H9 (cell line): ENCODE results near the gene ISCA1. TPM values are rescaled to one million over a fixed set of nuclear protein-coding genes. Genes with fewer than 3 reads are reported as not detected.

Experiments used
- DNase-seq: peaks from one replicate; pipeline ENCODE4 v3.0.0-alpha.2; 2017
- H2AFZ ChIP-seq: one replicate; pipeline ENCODE4 v1.6.1; 2013; ENCODE audit warnings: mild to moderate bottlenecking, low read length, control low read depth, moderate library complexity
- H2AK5ac ChIP-seq: 2 replicates; pipeline ENCODE4 v1.6.1; 2013; ENCODE audit warnings: low read length, control low read depth, mixed read lengths; ENCODE audit not compliant: insufficient read length
- H2BK120ac ChIP-seq: one replicate; pipeline ENCODE4 v1.6.1; 2013; ENCODE audit warnings: low read depth, mild to moderate bottlenecking, low read length, control low read depth, inconsistent platforms; ENCODE audit not compliant: poor library complexity, severe bottlenecking
- H2BK12ac ChIP-seq: 2 replicates; pipeline ENCODE4 v1.6.1; 2013; ENCODE audit warnings: low read length, control low read depth, mixed read lengths, low read depth; ENCODE audit not compliant: insufficient read length
- H2BK15ac ChIP-seq: 2 replicates; pipeline ENCODE4 v1.6.1; 2013; ENCODE audit warnings: low read depth, low read length, control low read depth
- H2BK20ac ChIP-seq: one replicate; pipeline ENCODE4 v1.6.1; 2013; ENCODE audit warnings: low read depth, mild to moderate bottlenecking, low read length, control low read depth, inconsistent platforms; ENCODE audit not compliant: poor library complexity, severe bottlenecking
- H2BK5ac ChIP-seq: 2 replicates; pipeline ENCODE4 v1.6.1; 2013; ENCODE audit warnings: low read length, control low read depth, mixed read lengths; ENCODE audit not compliant: insufficient read length
- H3K14ac ChIP-seq: 2 replicates; pipeline ENCODE4 v1.6.1; 2013; ENCODE audit warnings: low read length, control low read depth; ENCODE audit not compliant: insufficient read depth
- H3K18ac ChIP-seq: 2 replicates; pipeline ENCODE4 v1.6.1; 2013; ENCODE audit warnings: low read depth, mild to moderate bottlenecking, mixed read lengths, low read length, control low read depth; ENCODE audit not compliant: insufficient read length
- H3K23ac ChIP-seq: 2 replicates; pipeline ENCODE4 v1.6.1; 2013; ENCODE audit warnings: low read length, control low read depth, mixed read lengths, low read depth; ENCODE audit not compliant: insufficient read length
- H3K23me2 ChIP-seq: 2 replicates; pipeline ENCODE4 v1.6.1; 2013; ENCODE audit warnings: low read depth, mild to moderate bottlenecking, mixed read lengths, low read length, control low read depth; ENCODE audit not compliant: insufficient read length, poor library complexity, severe bottlenecking
- H3K27ac ChIP-seq: 2 replicates; pipeline ENCODE4 v1.5.1; 2013; ENCODE audit warnings: low read length, control low read depth, mixed read lengths, low read depth; ENCODE audit not compliant: insufficient read length
- H3K27me3 ChIP-seq: 2 replicates; pipeline ENCODE4 v1.6.1; 2013; ENCODE audit warnings: low read length, control low read depth, inconsistent platforms; ENCODE audit not compliant: insufficient read depth
- H3K4ac ChIP-seq: 2 replicates; pipeline ENCODE4 v1.6.1; 2013; ENCODE audit warnings: low read depth, mild to moderate bottlenecking, control low read depth, inconsistent platforms, low read length, moderate library complexity
- H3K4me1 ChIP-seq: 2 replicates; pipeline ENCODE4 v1.6.1; 2013; ENCODE audit warnings: low read length, control low read depth, inconsistent platforms; ENCODE audit not compliant: insufficient read depth
- H3K4me2 ChIP-seq: 2 replicates; pipeline ENCODE4 v1.6.1; 2013; ENCODE audit warnings: low read length, control low read depth, mixed read lengths; ENCODE audit not compliant: insufficient read length, insufficient read depth
- H3K56ac ChIP-seq: 2 replicates; pipeline ENCODE4 v1.6.1; 2013; ENCODE audit warnings: low read depth, mild to moderate bottlenecking, mixed read lengths, low read length, control low read depth; ENCODE audit not compliant: insufficient read length
- H3K79me1 ChIP-seq: 2 replicates; pipeline ENCODE4 v1.6.1; 2013; ENCODE audit warnings: low read depth, mild to moderate bottlenecking, moderate library complexity, low read length, control low read depth, inconsistent platforms; ENCODE audit not compliant: insufficient read depth, poor library complexity, severe bottlenecking
- H3K79me2 ChIP-seq: 2 replicates; pipeline ENCODE4 v1.6.1; 2013; ENCODE audit warnings: low read length, control low read depth, inconsistent platforms; ENCODE audit not compliant: insufficient read depth
- H3K9ac ChIP-seq: 2 replicates; pipeline ENCODE4 v1.6.1; 2013; ENCODE audit warnings: low read length, control low read depth, mixed read lengths; ENCODE audit not compliant: insufficient read length; ENCODE audit errors: extremely low read depth
- H3K9me3 ChIP-seq: one replicate; pipeline ENCODE4 v1.6.1; 2013; ENCODE audit warnings: low read depth, low read length, inconsistent platforms; ENCODE audit not compliant: control insufficient read depth
- H3T11ph ChIP-seq: one replicate; pipeline ENCODE4 v1.6.1; 2013; ENCODE audit warnings: mild to moderate bottlenecking, low read length, control low read depth, inconsistent platforms
- H4K20me1 ChIP-seq: one replicate; pipeline ENCODE4 v1.6.1; 2013; ENCODE audit not compliant: control insufficient read depth, insufficient read length, insufficient read depth
- H4K5ac ChIP-seq: 2 replicates; pipeline ENCODE4 v1.6.1; 2013; ENCODE audit warnings: low read depth, mild to moderate bottlenecking, mixed read lengths, low read length, control low read depth; ENCODE audit not compliant: insufficient read length
- H4K8ac ChIP-seq: replicated peaks from 2 replicates; pipeline ENCODE4 v1.6.1; 2013; ENCODE audit warnings: low read length, control low read depth, mixed read lengths, low read depth; ENCODE audit not compliant: insufficient read length
- H4K91ac ChIP-seq: 2 replicates; pipeline ENCODE4 v1.6.1; 2013; ENCODE audit warnings: low read depth, mild to moderate bottlenecking, moderate library complexity, mixed read lengths, low read length, control low read depth; ENCODE audit not compliant: insufficient read length
- H3K27ac Mint-ChIP-seq, 3 experiments: 2 replicates in 2 of 3; 3 replicates in 1 of 3; pipeline ENCODE4 v1.8.0; 2020 to 2021; ENCODE audit warnings: mixed read lengths in 3 of 3, mild to moderate bottlenecking in 1 of 3, moderate library complexity in 1 of 3
- H3K27me3 Mint-ChIP-seq: 2 replicates; pipeline ENCODE4 v1.8.0; 2021; ENCODE audit warnings: low read depth, mild to moderate bottlenecking, moderate library complexity, mixed read lengths
- H3K36me3 Mint-ChIP-seq, 3 experiments: 2 replicates in 2 of 3; 3 replicates in 1 of 3; pipeline ENCODE4 v1.8.0; 2020 to 2021; ENCODE audit warnings: low read depth in 3 of 3, mixed read lengths in 3 of 3; ENCODE audit not compliant: insufficient read depth in 1 of 3
- H3K4me1 Mint-ChIP-seq, 2 experiments: 2 replicates each; pipeline ENCODE4 v1.8.0; 2020; ENCODE audit warnings: mixed read lengths in 2 of 2
- H3K4me3 Mint-ChIP-seq, 2 experiments: 2 replicates in 1 of 2; 3 replicates in 1 of 2; pipeline ENCODE4 v1.8.0; 2020 to 2021; ENCODE audit warnings: mild to moderate bottlenecking in 2 of 2, mixed read lengths in 2 of 2, moderate library complexity in 1 of 2
- H3K9me3 Mint-ChIP-seq, 2 experiments: 2 replicates in 1 of 2; 3 replicates in 1 of 2; pipeline ENCODE4 v1.8.0; 2020; ENCODE audit warnings: mild to moderate bottlenecking in 2 of 2, mixed read lengths in 2 of 2, moderate library complexity in 1 of 2
- CTCF ChIP-seq: fragments of 200-600 bp; sonication (generic); conservative IDR thresholded peaks from 3 replicates; pipeline ENCODE4 v1.8.0; 2021; ENCODE audit warnings: antibody characterized with exemption, mild to moderate bottlenecking
- WGBS: extraction: QIAGEN DNeasy Blood & Tissue Kit; methylation state at CpG from one replicate; pipeline ENCODE4 v1.1.7; 2013; ENCODE audit warnings: missing lambda C conversion rate, low lambda C conversion rate, mixed read lengths; ENCODE audit not compliant: insufficient read length; ENCODE audit errors: extremely low coverage; 5-methylcytosine and 5-hydroxymethylcytosine counted together
- total RNA-seq: library from RNA; stranded (reverse); gene quantifications from 2 replicates; pipeline ENCODE4 v1.2.1, GENCODE V29; 2021

The ISCA1 gene
- total RNA-seq, 1 experiment from 2014 or later = 33.3 TPM

- Histone ChIP-seq H2BK120ac (no peak overlapping the region), H3T11ph (no peak overlapping the region), H2BK5ac (no peak overlapping the region), H4K20me1 (no peaks in the 10 kb centered on the region), H3K79me2 (no peaks in the 10 kb centered on the region), H3K56ac (no peak overlapping the region), H2BK12ac (no peak overlapping the region), H2BK20ac (no peak overlapping the region), H2AK5ac (no peak overlapping the region), H3K27ac (no peak overlapping the region), H3K9ac (no peak overlapping the region), H2BK15ac (no peak overlapping the region), H3K23me2 (no peaks in the 10 kb centered on the region), H3K4me2 (no peak overlapping the region), H3K4me1 (no peaks in the 10 kb centered on the region), H3K79me1 (no peaks in the 10 kb centered on the region), H3K18ac (no peak overlapping the region), H4K91ac (no peak overlapping the region), H3K27me3 (no peaks in the 10 kb centered on the region), H3K14ac (no peak overlapping the region), H3K23ac (no peak overlapping the region), H3K9me3 (peaks cover 9% of the 10 kb centered on the region), H3K4ac (no peak overlapping the region), H2AFZ (no peak overlapping the region), H4K8ac (no peak overlapping the region), H4K5ac (no peak overlapping the region)
- no peak overlapping the region for H3K27ac Mint-ChIP-seq
- no peak overlapping the region for H3K4me3 Mint-ChIP-seq
- H3K27me3 Mint-ChIP-seq = no peaks in the 10 kb centered on the region
- TF ChIP-seq CTCF = no peak
- WGBS = no CpG with 5 or more reads among the region's 3 CpGs
- H3K4me1 Mint-ChIP-seq = peaks cover 0 to 5% of the 10 kb centered on the region in 2 experiments; a peak in 1 of 4 replicates
- peaks cover 15 to 23% of the 10 kb centered on the region in 2 experiments for H3K9me3 Mint-ChIP-seq
- peaks cover 8 to 12% (median 12%) of the 10 kb centered on the region in 3 experiments for H3K36me3 Mint-ChIP-seq
- no peak for DNase-seq
These were observed 25.7 kb downstream of the ISCA1 start for GRCh38 chr9:86256653-86257052.
